ENCODE results near the gene IQCM.

The IQCM gene

DNA sequence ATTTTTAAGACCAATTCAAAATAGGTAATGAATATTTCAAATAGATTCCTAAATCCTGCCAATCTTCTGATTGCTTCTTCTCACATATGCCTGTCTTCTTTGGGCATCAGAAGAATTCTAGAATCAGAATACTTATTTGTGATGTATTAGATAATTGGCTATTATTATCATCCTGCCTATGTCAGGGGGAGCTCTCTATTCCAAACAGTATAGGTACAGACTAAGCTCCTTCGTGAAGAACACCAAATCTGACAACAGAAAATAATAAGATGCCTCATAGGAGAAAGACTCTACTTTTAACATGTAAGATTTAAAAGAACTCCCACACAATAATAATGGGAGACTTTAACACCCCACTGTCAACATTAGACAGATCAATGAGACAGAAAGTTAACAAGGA is at the start of gene IQCM:
IQCM (minus strand) TSS at position 101 of the 400 bp plus-strand sequence. CDS start 73,152 bp downstream, outside the sequence.
- DNase-seq = no peak

DNA sequence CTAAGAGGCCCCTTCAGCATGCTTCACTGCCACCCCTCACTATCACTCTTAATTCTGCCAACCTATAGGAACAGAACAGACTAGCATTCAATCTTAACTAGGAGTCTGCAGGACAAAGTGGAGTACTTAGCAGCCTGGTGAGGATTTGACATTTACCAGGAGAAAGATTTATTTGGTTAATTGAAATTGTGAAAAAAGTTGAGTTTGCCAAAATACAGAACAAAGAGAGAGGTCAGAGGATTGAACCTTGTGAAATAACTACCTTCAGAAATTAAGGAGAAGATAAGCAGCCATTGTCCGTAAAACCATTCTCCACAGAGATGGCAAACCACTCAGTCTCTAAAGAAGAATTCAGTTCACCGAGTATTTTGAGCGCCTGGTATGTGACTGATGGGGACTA is 41.8 kb upstream of the IQCM start:
- no peak for DNase-seq

DNA sequence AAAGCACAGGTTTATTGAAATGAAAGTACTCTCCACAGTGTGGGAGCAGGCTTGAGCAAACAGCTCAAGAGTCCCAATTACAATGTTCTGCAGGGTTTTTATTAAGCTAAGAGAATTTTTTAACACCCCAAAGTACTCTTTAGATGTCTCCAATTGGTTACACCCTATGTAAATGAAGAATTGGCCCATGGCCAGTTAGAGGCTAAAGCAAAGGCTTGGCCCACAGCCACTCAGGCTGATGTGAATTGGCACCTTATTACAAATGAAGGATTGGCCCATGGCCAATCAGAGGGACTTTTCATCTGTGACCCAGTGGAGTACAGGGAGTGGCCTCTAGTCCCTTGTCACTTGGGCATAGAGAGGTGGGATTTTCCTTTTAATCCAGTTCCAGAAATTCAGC is 30.1 kb upstream of the IQCM start:
- DNase-seq = no peak

- DNase-seq = no peak
Observed at GRCh38 chr4:149841686-149842085, 26.0 kb upstream of the IQCM start.

DNA sequence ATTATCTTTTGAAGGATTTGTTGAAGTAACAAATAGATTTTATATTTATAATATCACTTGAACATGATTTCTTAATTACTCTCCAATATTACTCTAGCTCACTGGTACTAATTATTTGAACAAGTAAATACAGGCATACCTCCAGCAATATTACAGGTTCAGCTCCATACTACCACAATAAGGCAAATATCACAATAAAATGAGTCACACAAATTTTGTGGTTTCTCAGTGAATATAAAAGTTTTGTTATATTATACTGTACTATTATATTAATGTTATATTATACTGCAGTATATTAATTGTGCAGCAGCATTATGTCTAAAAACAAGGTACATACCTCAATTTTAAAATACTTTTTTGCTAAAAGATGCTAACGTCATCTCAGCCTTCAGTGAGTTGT is 22.4 kb upstream of the IQCM start:
- DNase-seq = no peak

DNA sequence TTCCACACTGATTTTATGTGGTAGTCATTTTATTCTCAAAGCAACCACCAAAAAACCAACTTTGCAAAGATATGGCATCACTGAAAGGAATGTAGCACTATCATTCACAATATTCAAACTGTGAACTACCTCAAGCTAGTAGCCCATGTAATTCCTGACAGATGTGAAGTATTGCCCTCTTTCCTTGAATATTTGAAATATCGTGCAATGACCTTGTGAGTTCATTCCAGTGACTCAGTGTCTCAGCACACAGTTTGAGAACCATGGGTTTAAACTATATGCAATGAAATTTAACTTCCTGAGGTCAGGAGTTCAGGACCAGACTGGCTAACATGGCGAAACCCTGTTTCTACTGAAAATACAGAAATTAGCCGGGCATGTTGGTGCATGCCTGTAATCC is 20.9 kb upstream of the IQCM start:
- no peak for DNase-seq

GRCh38 chr4:149835280-149835679 is 19.6 kb upstream of the IQCM start:
- no peak for DNase-seq

DNA sequence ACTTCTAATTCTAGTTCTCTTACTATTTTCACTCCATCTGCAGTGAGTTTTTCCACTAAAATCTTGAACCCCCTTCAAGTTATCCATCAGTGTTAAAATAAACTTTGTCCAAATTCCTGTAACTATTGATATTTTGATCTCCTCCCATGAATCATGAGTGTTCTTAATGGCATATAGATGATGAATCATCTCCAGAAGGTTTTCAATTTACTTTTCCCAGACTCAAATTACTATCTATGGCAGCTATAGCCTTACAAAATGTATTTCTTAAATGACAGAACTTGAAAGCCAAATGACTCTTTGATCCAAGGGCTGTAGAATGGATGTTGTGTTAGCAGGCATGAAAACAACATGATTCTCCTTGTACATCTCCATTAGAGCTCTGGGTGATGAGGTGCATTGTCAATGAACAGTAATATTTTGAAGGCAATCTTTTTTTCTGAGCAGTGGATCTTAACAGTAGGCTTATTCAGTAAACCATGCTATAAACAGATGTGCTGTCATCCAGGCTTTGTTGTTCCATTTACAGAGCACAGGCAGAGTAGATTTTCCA is 16.1 kb upstream of the IQCM start:
- DNase-seq = no peak

GRCh38 chr4:149830823-149831222 is 15.2 kb upstream of the IQCM start:
- DNase-seq = no peak

GRCh38 chr4:149825336-149825735 is 9.7 kb upstream of the IQCM start:
- no peak for DNase-seq

DNA sequence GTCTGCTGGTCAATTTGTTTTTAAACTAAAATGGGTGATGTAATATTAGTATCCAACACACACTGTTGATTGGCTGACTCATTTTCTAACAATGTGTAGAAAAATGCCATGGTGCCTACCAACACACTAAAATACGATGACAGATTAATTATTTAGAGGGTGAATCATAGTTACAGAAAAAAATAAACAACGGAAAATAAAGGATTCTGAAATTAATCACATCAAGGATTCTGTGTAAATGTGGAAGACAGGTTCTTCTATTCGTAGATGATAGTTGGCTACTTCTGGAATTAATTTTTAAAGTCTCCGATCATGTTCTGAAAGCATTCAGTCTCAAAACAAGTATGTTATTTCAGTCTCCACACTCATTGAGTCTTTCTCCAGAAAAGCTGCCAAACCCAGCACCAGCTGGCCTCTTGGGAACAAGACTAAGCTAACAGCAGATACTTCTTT is 8.2 kb upstream of the IQCM start:
- peak; percentile 3 to 72 for DNase-seq

GRCh38 chr4:149801416-149801815 is 14.2 kb downstream of the IQCM start:
- no peak for DNase-seq

DNA sequence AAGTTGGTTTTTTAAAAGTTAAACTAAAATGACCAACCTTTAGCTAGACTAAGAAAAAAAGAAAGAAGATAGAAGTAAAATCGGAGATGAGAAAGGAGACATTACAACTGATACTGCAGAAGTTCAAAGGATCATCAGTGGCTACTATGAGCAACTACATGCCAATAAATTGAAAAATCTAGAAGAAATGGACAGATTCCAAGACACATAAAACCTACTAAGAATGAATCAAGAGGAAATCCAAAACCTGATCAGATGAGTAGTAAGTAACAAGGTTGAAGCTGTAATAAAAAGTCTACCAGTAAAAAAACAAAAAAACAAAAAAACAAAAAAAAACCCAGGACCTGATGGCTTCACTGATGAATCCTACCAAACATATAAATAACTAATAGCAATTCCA is 16.1 kb downstream of the IQCM start:
- no peak for DNase-seq

GRCh38 chr4:149796381-149796780 is 19.3 kb downstream of the IQCM start:
- no peak for DNase-seq

- DNase-seq = no peak
Observed at GRCh38 chr4:149795256-149795655, 20.4 kb downstream of the IQCM start.

GRCh38 chr4:149794352-149794751 is 21.3 kb downstream of the IQCM start:
- DNase-seq = no peak

DNA sequence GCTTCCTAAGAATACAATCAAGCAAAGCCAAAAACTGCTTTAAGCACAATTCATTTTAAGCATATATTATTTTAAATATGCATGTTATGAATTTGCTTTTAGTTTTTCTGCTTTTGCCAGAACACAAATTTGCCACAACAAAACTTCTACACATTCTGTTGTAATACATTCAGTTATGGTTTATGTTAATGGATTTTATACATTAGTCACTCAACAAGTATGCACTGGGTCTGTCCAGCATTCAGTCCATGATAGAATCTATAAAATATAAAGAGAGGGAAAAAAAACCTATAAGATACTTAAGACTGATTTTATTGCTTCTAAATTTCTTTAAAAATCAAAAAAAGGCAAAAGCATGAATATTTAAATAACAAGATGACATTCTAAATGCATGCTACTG is 22.2 kb downstream of the IQCM start:
- no peak for DNase-seq

DNA sequence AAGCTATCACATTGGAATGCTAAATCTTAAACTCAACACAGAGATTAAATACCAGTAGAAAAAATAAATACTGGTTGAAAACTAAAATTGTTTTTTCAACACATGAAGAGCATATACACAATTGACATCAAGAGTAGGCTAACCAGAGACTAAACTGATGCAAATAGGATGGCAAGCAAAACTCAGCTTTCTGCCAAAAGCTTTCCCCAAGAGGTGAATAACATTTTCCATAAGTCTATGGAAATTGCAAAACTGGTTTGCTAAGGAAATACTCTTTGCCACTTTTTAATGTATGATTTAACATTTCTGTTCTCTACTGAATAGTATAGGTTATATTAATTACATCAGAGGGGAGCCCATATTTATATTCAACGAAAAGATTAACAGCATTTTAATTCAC is 23.8 kb downstream of the IQCM start:
- no peak for DNase-seq

GRCh38 chr4:149790172-149790907 is 25.3 kb downstream of the IQCM start:
- DNase-seq = no peak

DNA sequence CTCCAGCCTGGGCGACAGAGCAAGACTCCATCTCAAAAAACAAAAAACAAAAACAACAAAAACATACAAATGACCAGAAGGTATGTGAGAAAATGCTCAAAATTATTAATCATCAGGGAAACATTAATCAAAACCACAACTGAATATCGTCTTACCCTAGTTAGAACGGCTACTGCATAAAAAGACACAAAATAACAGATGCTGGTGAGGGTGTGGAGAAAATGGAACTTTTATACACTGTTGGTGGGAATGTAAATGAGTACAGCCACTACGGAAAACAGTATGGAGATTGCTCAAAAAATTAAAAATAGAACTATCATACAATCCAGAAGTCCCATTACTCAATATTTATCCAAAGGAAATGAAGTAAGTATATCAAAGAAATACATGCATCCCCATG is 27.3 kb downstream of the IQCM start:
- no peak for DNase-seq

DNA sequence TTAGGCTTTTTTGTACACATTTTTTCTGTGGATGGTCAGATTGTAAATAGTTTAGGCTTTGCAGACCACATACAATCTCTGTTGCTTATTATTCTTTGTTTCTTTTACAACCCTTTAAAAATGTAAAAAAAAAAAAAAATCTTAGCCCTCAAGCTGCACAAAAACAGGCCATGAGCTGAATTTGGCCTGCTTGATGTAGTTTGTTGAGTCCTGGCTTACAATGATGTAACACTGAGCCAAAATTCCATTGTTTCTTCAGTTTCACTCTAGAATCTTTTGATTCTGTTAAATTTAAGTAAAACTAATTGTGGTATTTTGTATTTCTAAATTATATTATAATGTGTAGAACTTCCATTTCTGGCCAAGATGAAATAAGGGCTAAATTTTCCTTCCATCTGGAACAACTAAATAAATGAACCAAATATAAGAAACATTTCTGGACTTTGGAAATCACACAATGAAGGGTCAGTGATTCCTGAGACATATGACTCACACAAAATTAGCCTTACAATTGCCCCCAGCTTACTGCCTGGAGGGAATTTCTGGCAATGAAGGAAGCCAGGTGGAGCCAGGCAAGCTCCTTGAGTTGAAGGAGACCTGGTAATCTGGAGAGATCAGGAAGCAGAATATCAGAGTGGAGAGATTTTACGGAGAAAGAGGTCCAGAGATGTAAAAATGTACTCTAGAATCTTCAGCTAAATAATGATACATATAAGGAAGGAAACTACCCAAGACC is 29.8 kb downstream of the IQCM start:
- no peak for DNase-seq

- DNase-seq = no peak
Observed at GRCh38 chr4:149784018-149784417, 31.6 kb downstream of the IQCM start.

DNA sequence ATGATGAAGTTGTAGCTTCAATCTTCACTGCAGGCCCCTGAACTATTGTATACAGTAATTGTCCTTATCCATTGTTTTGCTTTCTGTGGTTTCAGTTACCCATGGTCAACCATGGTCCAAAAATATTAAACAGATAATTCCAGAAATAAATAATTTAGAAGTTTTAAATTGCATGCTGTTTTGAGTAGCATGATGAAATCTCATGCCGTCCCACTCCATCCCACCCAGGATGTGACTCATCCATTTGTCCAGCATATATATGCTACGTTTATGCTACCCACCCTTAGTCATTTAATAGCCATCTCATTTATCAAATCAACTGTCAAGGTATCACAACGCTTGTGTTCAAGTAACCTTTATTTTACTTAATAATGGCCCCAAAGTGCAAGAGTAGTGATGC is 34.5 kb downstream of the IQCM start:
- DNase-seq = peak; percentile 3 to 48

DNA sequence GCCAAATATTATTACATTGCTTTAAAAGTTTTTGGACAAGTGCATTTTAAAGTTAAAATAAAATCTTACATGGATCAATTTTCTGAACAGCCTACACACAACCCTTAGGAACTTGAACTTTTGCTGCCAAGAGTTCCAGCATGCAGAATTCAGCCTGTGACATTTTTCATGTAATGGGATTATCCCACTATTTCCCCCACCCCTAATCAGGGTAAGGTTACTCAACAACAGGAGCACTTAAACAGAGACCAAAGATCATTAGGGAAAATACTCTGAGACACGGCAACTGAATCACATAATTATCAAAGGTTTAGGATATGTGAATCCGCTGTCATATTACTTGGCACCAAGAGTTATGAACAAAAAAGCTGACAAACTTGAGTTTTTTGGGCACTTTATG is 47.2 kb downstream of the IQCM start:
- no peak for DNase-seq

All from SW 1271 (cell line).